ENCODE measurements around the gene ELF3. TPM values are rescaled to one million over a fixed set of nuclear protein-coding genes. Genes with fewer than 3 reads are reported as not detected.
A peak's percentile ranks its signal among the peaks of the same experiment; 100 is the strongest.

ELF3 gene
- total and polyA plus RNA-seq, 4 donors = 10.1 to 38.7 (median 25.6) TPM

- no peaks in the 10 kb centered on the region for H3K27me3 ChIP-seq (ENCODE audit: control insufficient read depth in 4 of 4, insufficient read depth in 4 of 4, low read length in 3 of 4)
- no peak overlapping the region for H3K4me3 ChIP-seq (ENCODE audit: low read depth in 1 of 3, low read length in 3 of 3)
- TF ChIP-seq GABPA (IDR thresholded peaks at IDR 0.05 in 1 of 2, conservative IDR thresholded peaks at IDR 0.05 in 1 of 2) (no peak), RXRA (IDR thresholded peaks at IDR 0.05) (peak; percentile 26 to 30), TAF1 (conservative IDR thresholded peaks at IDR 0.05) (no peak), JUND (IDR thresholded peaks at IDR 0.05) (peak in 1 of 2 donors; percentile 12), HNF4A (conservative IDR thresholded peaks at IDR 0.05) (peak in 1 of 2 donors; percentile 27), YY1 (IDR thresholded peaks at IDR 0.05) (peak; percentile 18), FOXA2 (IDR thresholded peaks at IDR 0.05) (peak; percentile 55)
- no peak for DNase-seq (ENCODE audit: low spot score)
- peak overlapping the region; percentile 64 to 70 for H3K27ac ChIP-seq (ENCODE audit: low read depth in 1 of 2, low read length in 2 of 2)
- no peaks in the 10 kb centered on the region for H3K36me3 ChIP-seq (ENCODE audit: control insufficient read depth in 4 of 4, insufficient read depth in 3 of 4, low read depth in 1 of 4, low read length in 3 of 4)
- peaks cover 0 to 21% (median 9%) of the 10 kb centered on the region in 4 donors for H3K4me1 ChIP-seq (ENCODE audit: control insufficient read depth in 4 of 4, insufficient read depth in 4 of 4, low read length in 3 of 4)
- no peak overlapping the region for H3K9ac ChIP-seq (ENCODE audit: low read depth in 1 of 2, low read length in 2 of 2)
- no peaks in the 10 kb centered on the region for H3K9me3 ChIP-seq (ENCODE audit: control insufficient read depth in 4 of 4, low read length in 3 of 4)
- WGBS = 57% methylated on average over 4 of the region's 4 CpGs
These were observed 21.4 kb downstream of the ELF3 start for GRCh38 chr1:202031796-202032195.

GRCh38 chr1:202034149-202034682 lies 23.8 kb downstream of the ELF3 start:
- Histone ChIP-seq H3K27ac (ENCODE audit: low read depth in 1 of 2, low read length in 2 of 2) (peak overlapping the region; percentile 80 to 93), H3K4me1 (ENCODE audit: control insufficient read depth in 4 of 4, insufficient read depth in 4 of 4, low read length in 3 of 4) (peaks cover 0 to 21% (median 9%) of the 10 kb centered on the region in 4 donors), H3K27me3 (ENCODE audit: control insufficient read depth in 4 of 4, insufficient read depth in 4 of 4, low read length in 3 of 4) (no peaks in the 10 kb centered on the region), H3K9ac (ENCODE audit: low read depth in 1 of 2, low read length in 2 of 2) (peak overlapping the region; percentile 33 to 44), H3K36me3 (ENCODE audit: control insufficient read depth in 4 of 4, insufficient read depth in 3 of 4, low read depth in 1 of 4, low read length in 3 of 4) (no peaks in the 10 kb centered on the region), H3K4me3 (ENCODE audit: low read depth in 1 of 3, low read length in 3 of 3) (peak overlapping the region in 1 of 3 donors; percentile 35), H3K9me3 (ENCODE audit: control insufficient read depth in 4 of 4, low read length in 3 of 4) (no peaks in the 10 kb centered on the region)
- 75% methylated on average over 7 of the region's 7 CpGs for WGBS
- TF ChIP-seq GABPA (IDR thresholded peaks at IDR 0.05 in 1 of 2, conservative IDR thresholded peaks at IDR 0.05 in 1 of 2) (no peak), HNF4A (conservative IDR thresholded peaks at IDR 0.05) (no peak), JUND (IDR thresholded peaks at IDR 0.05) (no peak), TAF1 (conservative IDR thresholded peaks at IDR 0.05) (no peak), RXRA (IDR thresholded peaks at IDR 0.05) (no peak)
- no peak for DNase-seq (ENCODE audit: low spot score)

- TF ChIP-seq YY1 (IDR thresholded peaks at IDR 0.05) = peak; percentile 26
- TF ChIP-seq, protein P1, sequence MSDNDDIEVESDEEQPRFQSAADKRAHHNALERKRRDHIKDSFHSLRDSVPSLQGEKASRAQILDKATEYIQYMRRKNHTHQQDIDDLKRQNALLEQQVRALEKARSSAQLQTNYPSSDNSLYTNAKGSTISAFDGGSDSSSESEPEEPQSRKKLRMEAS (IDR thresholded peaks at IDR 0.05) = no peak
- no peak for TF ChIP-seq HNF4G (IDR thresholded peaks at IDR 0.05)
- no peak for TF ChIP-seq FOXA1 (IDR thresholded peaks at IDR 0.05)
- peak; percentile 33 for TF ChIP-seq ATF3 (IDR thresholded peaks at IDR 0.05)
- peak; percentile 47 for TF ChIP-seq SP1 (IDR thresholded peaks at IDR 0.05)
- TF ChIP-seq, protein P2, sequence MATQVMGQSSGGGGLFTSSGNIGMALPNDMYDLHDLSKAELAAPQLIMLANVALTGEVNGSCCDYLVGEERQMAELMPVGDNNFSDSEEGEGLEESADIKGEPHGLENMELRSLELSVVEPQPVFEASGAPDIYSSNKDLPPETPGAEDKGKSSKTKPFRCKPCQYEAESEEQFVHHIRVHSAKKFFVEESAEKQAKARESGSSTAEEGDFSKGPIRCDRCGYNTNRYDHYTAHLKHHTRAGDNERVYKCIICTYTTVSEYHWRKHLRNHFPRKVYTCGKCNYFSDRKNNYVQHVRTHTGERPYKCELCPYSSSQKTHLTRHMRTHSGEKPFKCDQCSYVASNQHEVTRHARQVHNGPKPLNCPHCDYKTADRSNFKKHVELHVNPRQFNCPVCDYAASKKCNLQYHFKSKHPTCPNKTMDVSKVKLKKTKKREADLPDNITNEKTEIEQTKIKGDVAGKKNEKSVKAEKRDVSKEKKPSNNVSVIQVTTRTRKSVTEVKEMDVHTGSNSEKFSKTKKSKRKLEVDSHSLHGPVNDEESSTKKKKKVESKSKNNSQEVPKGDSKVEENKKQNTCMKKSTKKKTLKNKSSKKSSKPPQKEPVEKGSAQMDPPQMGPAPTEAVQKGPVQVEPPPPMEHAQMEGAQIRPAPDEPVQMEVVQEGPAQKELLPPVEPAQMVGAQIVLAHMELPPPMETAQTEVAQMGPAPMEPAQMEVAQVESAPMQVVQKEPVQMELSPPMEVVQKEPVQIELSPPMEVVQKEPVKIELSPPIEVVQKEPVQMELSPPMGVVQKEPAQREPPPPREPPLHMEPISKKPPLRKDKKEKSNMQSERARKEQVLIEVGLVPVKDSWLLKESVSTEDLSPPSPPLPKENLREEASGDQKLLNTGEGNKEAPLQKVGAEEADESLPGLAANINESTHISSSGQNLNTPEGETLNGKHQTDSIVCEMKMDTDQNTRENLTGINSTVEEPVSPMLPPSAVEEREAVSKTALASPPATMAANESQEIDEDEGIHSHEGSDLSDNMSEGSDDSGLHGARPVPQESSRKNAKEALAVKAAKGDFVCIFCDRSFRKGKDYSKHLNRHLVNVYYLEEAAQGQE (IDR thresholded peaks at IDR 0.05) = peak; percentile 54
- no peak for TF ChIP-seq ZBTB33 (IDR thresholded peaks at IDR 0.05)
- TF ChIP-seq, protein P3, sequence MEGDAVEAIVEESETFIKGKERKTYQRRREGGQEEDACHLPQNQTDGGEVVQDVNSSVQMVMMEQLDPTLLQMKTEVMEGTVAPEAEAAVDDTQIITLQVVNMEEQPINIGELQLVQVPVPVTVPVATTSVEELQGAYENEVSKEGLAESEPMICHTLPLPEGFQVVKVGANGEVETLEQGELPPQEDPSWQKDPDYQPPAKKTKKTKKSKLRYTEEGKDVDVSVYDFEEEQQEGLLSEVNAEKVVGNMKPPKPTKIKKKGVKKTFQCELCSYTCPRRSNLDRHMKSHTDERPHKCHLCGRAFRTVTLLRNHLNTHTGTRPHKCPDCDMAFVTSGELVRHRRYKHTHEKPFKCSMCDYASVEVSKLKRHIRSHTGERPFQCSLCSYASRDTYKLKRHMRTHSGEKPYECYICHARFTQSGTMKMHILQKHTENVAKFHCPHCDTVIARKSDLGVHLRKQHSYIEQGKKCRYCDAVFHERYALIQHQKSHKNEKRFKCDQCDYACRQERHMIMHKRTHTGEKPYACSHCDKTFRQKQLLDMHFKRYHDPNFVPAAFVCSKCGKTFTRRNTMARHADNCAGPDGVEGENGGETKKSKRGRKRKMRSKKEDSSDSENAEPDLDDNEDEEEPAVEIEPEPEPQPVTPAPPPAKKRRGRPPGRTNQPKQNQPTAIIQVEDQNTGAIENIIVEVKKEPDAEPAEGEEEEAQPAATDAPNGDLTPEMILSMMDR (IDR thresholded peaks at IDR 0.05; ENCODE audit: low read depth, low read length, missing input control) = no peak
- no peak for TF ChIP-seq NR2F2 (IDR thresholded peaks at IDR 0.05)
- TF ChIP-seq RAD21 (IDR thresholded peaks at IDR 0.05) = peak in 1 of 2 donors; percentile 23
- peak; percentile 41 to 72 for TF ChIP-seq RXRA (IDR thresholded peaks at IDR 0.05)
- TF ChIP-seq JUND (IDR thresholded peaks at IDR 0.05) = peak; percentile 85 to 92
- no peak for TF ChIP-seq TAF1 (conservative IDR thresholded peaks at IDR 0.05)
- peak; percentile 11 to 44 for TF ChIP-seq HNF4A (conservative IDR thresholded peaks at IDR 0.05)
- TF ChIP-seq GABPA (IDR thresholded peaks at IDR 0.05 in 1 of 2, conservative IDR thresholded peaks at IDR 0.05 in 1 of 2) = no peak
- TF ChIP-seq FOXA2 (IDR thresholded peaks at IDR 0.05) = no peak
- TF ChIP-seq EGR1 (IDR thresholded peaks at IDR 0.05; ENCODE audit: low read depth in 2 of 2) = no peak
- peak overlapping the region; percentile 5 to 44 for H3K9ac ChIP-seq (ENCODE audit: low read depth in 1 of 2, low read length in 2 of 2)
- no peaks in the 10 kb centered on the region for H3K36me3 ChIP-seq (ENCODE audit: control insufficient read depth in 4 of 4, insufficient read depth in 3 of 4, low read depth in 1 of 4, low read length in 3 of 4)
- peak overlapping the region; percentile 80 to 93 for H3K27ac ChIP-seq (ENCODE audit: low read depth in 1 of 2, low read length in 2 of 2)
- H3K4me1 ChIP-seq (ENCODE audit: control insufficient read depth in 4 of 4, insufficient read depth in 4 of 4, low read length in 3 of 4) = peaks cover 0 to 21% (median 9%) of the 10 kb centered on the region in 4 donors
- 40% methylated on average over 20 of the region's 20 CpGs for WGBS
- H3K27me3 ChIP-seq (ENCODE audit: control insufficient read depth in 4 of 4, insufficient read depth in 4 of 4, low read length in 3 of 4) = no peaks in the 10 kb centered on the region
- peak; percentile 77 for DNase-seq (ENCODE audit: low spot score)
- peak overlapping the region in 1 of 3 donors; percentile 35 for H3K4me3 ChIP-seq (ENCODE audit: low read depth in 1 of 3, low read length in 3 of 3)
- H3K9me3 ChIP-seq (ENCODE audit: control insufficient read depth in 4 of 4, low read length in 3 of 4) = no peaks in the 10 kb centered on the region
These were observed 24.5 kb downstream of the ELF3 start for GRCh38 chr1:202034683-202035462.

Measured in liver (tissue), 9 donors.